Endothelial cell (in vitro differentiated cells): Measurements from ENCODE around the gene ZNF618. TPM values are rescaled to one million over a fixed set of nuclear protein-coding genes. Genes with fewer than 3 reads are reported as not detected.

Experiments used
- DNase-seq: peaks from one replicate; pipeline ENCODE4 v3.0.0; 2021; ENCODE audit warnings: low spot score
- H3K27ac Mint-ChIP-seq: one replicate; pipeline ENCODE4 v1.8.0; 2021; ENCODE audit warnings: mixed read lengths, inconsistent platforms; ENCODE audit not compliant: unreplicated experiment
- H3K27me3 Mint-ChIP-seq: one replicate; pipeline ENCODE4 v1.8.0; 2021; ENCODE audit warnings: mild to moderate bottlenecking, moderate library complexity, mixed read lengths, inconsistent platforms; ENCODE audit not compliant: unreplicated experiment
- H3K36me3 Mint-ChIP-seq: one replicate; pipeline ENCODE4 v1.8.0; 2021; ENCODE audit warnings: mild to moderate bottlenecking, low read depth, mixed read lengths, inconsistent platforms; ENCODE audit not compliant: unreplicated experiment
- H3K4me1 Mint-ChIP-seq: one replicate; pipeline ENCODE4 v1.8.0; 2021; ENCODE audit warnings: mild to moderate bottlenecking, mixed read lengths, inconsistent platforms; ENCODE audit not compliant: unreplicated experiment
- H3K4me3 Mint-ChIP-seq: one replicate; pipeline ENCODE4 v1.8.0; 2021; ENCODE audit warnings: mild to moderate bottlenecking, mixed read lengths, inconsistent platforms; ENCODE audit not compliant: unreplicated experiment
- H3K9me3 Mint-ChIP-seq: one replicate; pipeline ENCODE4 v1.8.0; 2021; ENCODE audit warnings: mixed read lengths, inconsistent platforms; ENCODE audit not compliant: unreplicated experiment
- total RNA-seq: library from RNA; stranded (reverse); fragmentation: NEBNext Ultra II Directional; extraction: Animal tissue kit (Norgen Biotek cat#: 25700); gene quantifications from one replicate; pipeline ENCODE4 v1.2.1, GENCODE V29; 2021; ENCODE audit not compliant: unreplicated experiment
- TF ChIP-seq, protein P1 (sequence below): fragments of 200-600 bp; sonication (generic); IDR thresholded peaks from one replicate; pipeline ENCODE4 v1.5.0; 2021; ENCODE audit warnings: antibody characterized with exemption; ENCODE audit not compliant: unreplicated experiment

ZNF618 gene
- total RNA-seq, 1 donor from 2014 or later = 35.0 TPM

DNA sequence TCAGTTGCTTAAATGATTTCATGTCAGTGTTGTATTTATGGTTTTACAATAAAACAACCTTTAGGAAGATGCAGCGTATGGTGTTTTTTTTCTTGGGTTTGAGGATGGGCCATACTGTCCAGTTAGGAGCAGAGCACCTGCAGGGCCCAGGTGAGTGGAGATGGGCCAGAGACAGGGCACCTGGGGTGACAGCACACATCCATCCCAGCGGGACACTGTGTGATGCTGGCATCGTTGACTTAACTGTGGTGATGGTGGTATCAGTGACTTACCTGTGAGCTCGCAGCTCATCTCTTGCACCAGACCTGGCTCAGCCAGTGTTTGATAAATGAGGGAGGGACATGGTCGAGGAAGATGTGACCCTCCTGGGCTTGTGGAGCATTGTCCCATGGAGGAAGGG is 180.4 kb downstream of the ZNF618 start:
- Mint-ChIP-seq H3K4me1 (peaks cover 5% of the 10 kb centered on the region), H3K36me3 (peaks cover 8% of the 10 kb centered on the region), H3K9me3 (no peaks in the 10 kb centered on the region), H3K4me3 (no peak overlapping the region), H3K27me3 (peaks cover 6% of the 10 kb centered on the region), H3K27ac (no peak overlapping the region)
- TF ChIP-seq, protein P1, sequence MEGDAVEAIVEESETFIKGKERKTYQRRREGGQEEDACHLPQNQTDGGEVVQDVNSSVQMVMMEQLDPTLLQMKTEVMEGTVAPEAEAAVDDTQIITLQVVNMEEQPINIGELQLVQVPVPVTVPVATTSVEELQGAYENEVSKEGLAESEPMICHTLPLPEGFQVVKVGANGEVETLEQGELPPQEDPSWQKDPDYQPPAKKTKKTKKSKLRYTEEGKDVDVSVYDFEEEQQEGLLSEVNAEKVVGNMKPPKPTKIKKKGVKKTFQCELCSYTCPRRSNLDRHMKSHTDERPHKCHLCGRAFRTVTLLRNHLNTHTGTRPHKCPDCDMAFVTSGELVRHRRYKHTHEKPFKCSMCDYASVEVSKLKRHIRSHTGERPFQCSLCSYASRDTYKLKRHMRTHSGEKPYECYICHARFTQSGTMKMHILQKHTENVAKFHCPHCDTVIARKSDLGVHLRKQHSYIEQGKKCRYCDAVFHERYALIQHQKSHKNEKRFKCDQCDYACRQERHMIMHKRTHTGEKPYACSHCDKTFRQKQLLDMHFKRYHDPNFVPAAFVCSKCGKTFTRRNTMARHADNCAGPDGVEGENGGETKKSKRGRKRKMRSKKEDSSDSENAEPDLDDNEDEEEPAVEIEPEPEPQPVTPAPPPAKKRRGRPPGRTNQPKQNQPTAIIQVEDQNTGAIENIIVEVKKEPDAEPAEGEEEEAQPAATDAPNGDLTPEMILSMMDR = no peak
- no peak for DNase-seq

GRCh38 chr9:114057161-114057885 is 181.2 kb downstream of the ZNF618 start:
- Mint-ChIP-seq H3K9me3 (no peaks in the 10 kb centered on the region), H3K27me3 (peaks cover 6% of the 10 kb centered on the region), H3K27ac (peak overlapping the region; percentile 42), H3K36me3 (peaks cover 4% of the 10 kb centered on the region), H3K4me1 (peaks cover 5% of the 10 kb centered on the region), H3K4me3 (no peak overlapping the region)
- no peak for DNase-seq
- TF ChIP-seq, protein P1 = no peak

- Mint-ChIP-seq H3K4me1 (peaks cover 5% of the 10 kb centered on the region), H3K27me3 (peaks cover 6% of the 10 kb centered on the region), H3K36me3 (peaks cover 4% of the 10 kb centered on the region), H3K4me3 (no peak overlapping the region), H3K27ac (no peak overlapping the region), H3K9me3 (no peaks in the 10 kb centered on the region)
- TF ChIP-seq, protein P1 = no peak
- DNase-seq = no peak
Measured at GRCh38 chr9:114058688-114059046, 182.6 kb downstream of the ZNF618 start.

DNA sequence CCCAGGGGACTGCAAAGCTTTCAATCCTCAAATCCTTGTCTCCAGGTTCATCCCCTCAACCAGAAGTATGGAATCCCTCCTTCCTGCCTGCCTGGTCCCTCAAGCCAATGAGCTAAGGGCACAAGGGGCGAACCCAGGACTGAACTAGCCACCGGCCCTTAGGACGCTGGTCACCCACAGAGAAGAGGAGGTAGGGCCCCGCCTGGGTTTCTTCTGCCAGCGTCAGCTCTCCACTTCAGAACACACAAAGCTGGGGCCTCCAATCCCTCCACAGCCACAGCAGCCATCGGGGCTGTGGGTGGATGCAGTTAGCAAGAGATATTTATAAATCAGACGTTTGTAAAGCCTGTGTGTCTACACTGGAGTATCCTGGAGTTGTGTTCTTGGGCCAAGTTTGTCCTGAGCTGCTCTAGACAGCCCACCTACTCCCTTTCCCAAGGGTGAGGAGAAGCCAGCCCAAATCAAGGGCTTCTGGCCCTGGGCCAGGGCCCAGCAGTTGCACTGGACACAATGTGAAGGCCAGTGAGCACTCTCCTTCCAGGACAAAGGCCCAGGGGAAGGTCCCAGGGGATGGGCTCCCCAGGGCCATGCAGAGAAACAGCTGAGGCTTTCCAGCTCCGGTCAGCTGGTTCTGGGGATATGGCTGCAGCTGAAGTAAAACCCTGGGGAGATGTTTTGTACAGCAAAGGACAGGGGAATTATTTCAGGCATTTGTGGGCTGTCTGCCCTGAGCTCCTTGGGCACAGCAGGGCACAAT is 183.1 kb downstream of the ZNF618 start:
- peaks cover 6% of the 10 kb centered on the region for H3K27me3 Mint-ChIP-seq
- no peaks in the 10 kb centered on the region for H3K9me3 Mint-ChIP-seq
- peaks cover 4% of the 10 kb centered on the region for H3K36me3 Mint-ChIP-seq
- TF ChIP-seq, protein P1 = no peak
- H3K4me3 Mint-ChIP-seq = no peak overlapping the region
- no peak overlapping the region for H3K27ac Mint-ChIP-seq
- DNase-seq = no peak
- peaks cover 5% of the 10 kb centered on the region for H3K4me1 Mint-ChIP-seq

GRCh38 chr9:114060070-114060469 is 184.0 kb downstream of the ZNF618 start:
- H3K36me3 Mint-ChIP-seq = peaks cover 4% of the 10 kb centered on the region
- no peak overlapping the region for H3K4me3 Mint-ChIP-seq
- H3K27ac Mint-ChIP-seq = no peak overlapping the region
- TF ChIP-seq, protein P1 = no peak
- DNase-seq = no peak
- peaks cover 6% of the 10 kb centered on the region for H3K27me3 Mint-ChIP-seq
- H3K9me3 Mint-ChIP-seq = no peaks in the 10 kb centered on the region
- H3K4me1 Mint-ChIP-seq = peaks cover 5% of the 10 kb centered on the region
